CD4-positive, alpha-beta T cell (primary cell): ENCODE data around the gene EIF3D. TPM values are rescaled to one million over a fixed set of nuclear protein-coding genes. Genes with fewer than 3 reads are reported as not detected.

Experiments used
- ATAC-seq: fragments of 200-7000 bp; cut with Tn5 transposase; one replicate; pipeline ENCODE4 v1.10.0; 2022; ENCODE audit warnings: mild to moderate bottlenecking; ENCODE audit not compliant: poor library complexity
- CTCF ChIA-PET: fragments of 350-600 bp; sonication (Branson Sonifier 250); formaldehyde crosslinking; loops from one replicate; lab custom pipeline; 2021; ENCODE audit warnings: antibody characterized with exemption, inconsistent platforms; lab: Charles Lee
- POLR2A ChIA-PET: fragments of 350-600 bp; sonication (Branson Sonifier 250); formaldehyde crosslinking; loops from one replicate; lab custom pipeline; 2021; ENCODE audit warnings: antibody characterized with exemption, inconsistent platforms; lab: Charles Lee
- DNase-seq, 14 experiments: peaks; one replicate each; pipeline ENCODE4 v3.0.0-alpha.2; 2013 to 2020; ENCODE audit warnings: mixed read lengths in 2 of 14
- H3K27ac ChIP-seq, 2 donors: one replicate each; pipeline versions ENCODE4 v1.5.1 to v1.7.0; 2013; ENCODE audit warnings: low read length in 2 of 2, low read depth in 1 of 2, mild to moderate bottlenecking in 1 of 2
- H3K27me3 ChIP-seq, 2 experiments: 1 replicate in 1 of 2; 2 replicates in 1 of 2; pipeline versions ENCODE4 v1.6.1 to v1.7.0; 2013; ENCODE audit warnings: low read length in 2 of 2, control low read depth in 1 of 2, mild to moderate bottlenecking in 1 of 2, moderate library complexity in 1 of 2; ENCODE audit not compliant: insufficient read depth in 2 of 2, control insufficient read depth in 1 of 2
- H3K36me3 ChIP-seq: one replicate; pipeline ENCODE4 v1.6.1; 2013; ENCODE audit warnings: low read length, control low read depth; ENCODE audit not compliant: insufficient read depth
- H3K4me1 ChIP-seq: one replicate; pipeline ENCODE4 v1.6.1; 2013; ENCODE audit warnings: low read length, control low read depth; ENCODE audit not compliant: insufficient read depth
- H3K4me3 ChIP-seq: one replicate; pipeline ENCODE4 v1.5.1; 2013; ENCODE audit warnings: mild to moderate bottlenecking, low read length, moderate library complexity
- H3K9me3 ChIP-seq, 2 experiments: 1 replicate in 1 of 2; 2 replicates in 1 of 2; pipeline versions ENCODE4 v1.6.1 to v1.7.0; 2013; ENCODE audit warnings: low read length in 2 of 2, mild to moderate bottlenecking in 2 of 2, control low read depth in 1 of 2, moderate library complexity in 1 of 2; ENCODE audit not compliant: control insufficient read depth in 1 of 2, insufficient read depth in 1 of 2
- H3K27ac Mint-ChIP-seq: one replicate; pipeline ENCODE4 v1.8.0; 2020; ENCODE audit warnings: mixed read lengths
- H3K27me3 Mint-ChIP-seq: one replicate; pipeline ENCODE4 v1.8.0; 2021; ENCODE audit warnings: mixed read lengths
- H3K36me3 Mint-ChIP-seq: one replicate; pipeline ENCODE4 v1.8.0; 2021; ENCODE audit warnings: low read depth, mixed read lengths
- H3K4me1 Mint-ChIP-seq: one replicate; pipeline ENCODE4 v1.8.0; 2021; ENCODE audit warnings: low read depth, mixed read lengths
- H3K4me3 Mint-ChIP-seq: one replicate; pipeline ENCODE4 v1.8.0; 2020; ENCODE audit warnings: mild to moderate bottlenecking, mixed read lengths
- H3K9me3 Mint-ChIP-seq: one replicate; pipeline ENCODE4 v1.8.0; 2020; ENCODE audit warnings: mixed read lengths
- CTCF ChIP-seq: fragments of 200-600 bp; IDR thresholded peaks from one replicate; pipeline ENCODE4 v1.8.0; 2022; ENCODE audit warnings: antibody characterized with exemption, mild to moderate bottlenecking
- intact Hi-C, 2 experiments: fragments of 100-400 bp; cut with DNase I in 1 of 2; cut with micrococcal nuclease in 1 of 2; formaldehyde crosslinking; loops; one replicate each; pipeline versions ENCODE4 v1.15.1 to v1.9.0; 2023 to 2025; cut with DNase I, micrococcal nuclease
- total RNA-seq, 174 experiments: library from RNA in 2 of 174; stranded (reverse) in 2 of 174; gene quantifications; one replicate each; pipeline ENCODE4 v1.2.3 and lab custom pipeline; 2021 to 2026

The EIF3D gene
- total RNA-seq, 2 experiments from 2014 or later = 285 to 286 TPM

GRCh38 chr22:36512333-36512732 lies 16.6 kb downstream of the EIF3D start:
- Mint-ChIP-seq H3K9me3 (no peaks in the 10 kb centered on the region), H3K4me3 (no peak overlapping the region), H3K27me3 (no peaks in the 10 kb centered on the region), H3K27ac (no peak overlapping the region), H3K36me3 (peaks cover 74% of the 10 kb centered on the region), H3K4me1 (peaks cover 9% of the 10 kb centered on the region)
- peaks cover 70% of the 10 kb centered on the region for H3K36me3 ChIP-seq
- ChIA-PET CTCF (no interaction called here), POLR2A (interaction anchor here (0.6 kb wide), 1 partner anchor 355 kb away, joined by 3 read pairs; no protein-coding TSS in a partner anchor)
- no peak for TF ChIP-seq CTCF
- no peak overlapping the region for H3K27ac ChIP-seq
- intact Hi-C loops = no loop called here
- H3K9me3 ChIP-seq = no peaks in the 10 kb centered on the region
- H3K4me3 ChIP-seq = no peak overlapping the region
- peaks cover 3% of the 10 kb centered on the region for H3K4me1 ChIP-seq
- H3K27me3 ChIP-seq = no peaks in the 10 kb centered on the region
- ATAC-seq (no peak), DNase-seq (no peak)

GRCh38 chr22:36510966-36511881 lies 17.7 kb downstream of the EIF3D start:
- DNase-seq (peak in 10 of 14 experiments; percentile 10 to 64 (median 24)), ATAC-seq (peak; percentile 28)
- H3K4me3 ChIP-seq = no peak overlapping the region
- peaks cover 12% of the 10 kb centered on the region for H3K4me1 ChIP-seq
- H3K27ac ChIP-seq = no peak overlapping the region
- POLR2A ChIA-PET = interaction anchor here (0.6 to 2.0 kb wide), 3 partner anchors 17 to 353 kb away, joined by 3 to 15 read pairs (median 4); partner anchors contain the start of genes APOL2 and EIF3D
- H3K27ac Mint-ChIP-seq = peak overlapping the region; percentile 58
- no peaks in the 10 kb centered on the region for H3K27me3 Mint-ChIP-seq
- H3K36me3 ChIP-seq = peaks cover 59% of the 10 kb centered on the region
- H3K9me3 ChIP-seq = peaks cover 0 to 3% of the 10 kb centered on the region in 2 experiments
- H3K9me3 Mint-ChIP-seq = no peaks in the 10 kb centered on the region
- H3K27me3 ChIP-seq = no peaks in the 10 kb centered on the region
- CTCF ChIA-PET = interaction anchor here (0.6 to 1.5 kb wide), 6 partner anchors 10 to 273 kb away, joined by 3 to 4 read pairs (median 3); no protein-coding TSS in a partner anchor
- H3K36me3 Mint-ChIP-seq = peaks cover 63% of the 10 kb centered on the region
- intact Hi-C loops = loop anchor here in 1 of 2 experiments (2.0 kb wide), 1 partner anchor 18 kb away; the partner anchor contains the start of gene EIF3D
- no peak overlapping the region for H3K4me3 Mint-ChIP-seq
- TF ChIP-seq CTCF = peak; percentile 61
- peaks cover 12% of the 10 kb centered on the region for H3K4me1 Mint-ChIP-seq

GRCh38 chr22:36510384-36510783 lies 18.6 kb downstream of the EIF3D start:
- Histone ChIP-seq H3K4me3 (no peak overlapping the region), H3K36me3 (peaks cover 50% of the 10 kb centered on the region), H3K4me1 (peaks cover 15% of the 10 kb centered on the region), H3K9me3 (peaks cover 0 to 4% of the 10 kb centered on the region in 2 experiments), H3K27me3 (no peaks in the 10 kb centered on the region), H3K27ac (no peak overlapping the region)
- TF ChIP-seq CTCF = no peak
- ATAC-seq (no peak), DNase-seq (no peak)
- H3K9me3 Mint-ChIP-seq = no peaks in the 10 kb centered on the region
- peaks cover 54% of the 10 kb centered on the region for H3K36me3 Mint-ChIP-seq
- peaks cover 12% of the 10 kb centered on the region for H3K4me1 Mint-ChIP-seq
- no peaks in the 10 kb centered on the region for H3K27me3 Mint-ChIP-seq
- intact Hi-C loops = loop anchor here in 1 of 2 experiments (2.0 kb wide), 1 partner anchor 18 kb away; the partner anchor contains the start of gene EIF3D
- POLR2A ChIA-PET = interaction anchor here (2.0 kb wide), 1 partner anchor 18 kb away, joined by 15 read pairs; the partner anchor contains the start of gene EIF3D
- H3K4me3 Mint-ChIP-seq = no peak overlapping the region
- CTCF ChIA-PET = interaction anchor here (1.0 to 1.5 kb wide), 5 partner anchors 9 to 272 kb away, joined by 3 to 4 read pairs (median 3); no protein-coding TSS in a partner anchor
- H3K27ac Mint-ChIP-seq = peak overlapping the region; percentile 58
